ENCODE results near the gene THBS1. TPM values are rescaled to one million over a fixed set of nuclear protein-coding genes. Genes with fewer than 3 reads are reported as not detected.

THBS1 gene
- total RNA-seq, 6 experiments from 2014 or later, result 7,606 to 9,130 (median 7,816) TPM

- H3K27ac Mint-ChIP-seq, result no peak overlapping the region
Measured at GRCh38 chr15:39645976-39646257, 65.0 kb downstream of the THBS1 start.

GRCh38 chr15:39646425-39646824 is 65.5 kb downstream of the THBS1 start:
- Mint-ChIP-seq H3K4me1 (ENCODE audit: low read depth) (peaks cover 38% of the 10 kb centered on the region), H3K4me3 (no peak overlapping the region), H3K27me3 (ENCODE audit: insufficient read depth) (no peaks in the 10 kb centered on the region), H3K9me3 (no peaks in the 10 kb centered on the region), H3K27ac (no peak overlapping the region), H3K36me3 (ENCODE audit: low read depth) (no peaks in the 10 kb centered on the region)
- no peak for TF ChIP-seq CTCF (IDR thresholded peaks at IDR 0.05)
- DNase-seq, result no peak

More at GRCh38 chr15:39645976-39646257, 65.0 kb downstream of the THBS1 start:
- Mint-ChIP-seq H3K4me3 (no peak overlapping the region), H3K36me3 (ENCODE audit: low read depth) (no peaks in the 10 kb centered on the region), H3K27me3 (ENCODE audit: insufficient read depth) (no peaks in the 10 kb centered on the region), H3K9me3 (no peaks in the 10 kb centered on the region), H3K4me1 (ENCODE audit: low read depth) (peaks cover 43% of the 10 kb centered on the region)
- no peak for DNase-seq
- TF ChIP-seq CTCF (IDR thresholded peaks at IDR 0.05), result no peak

Other genes starting within 250 kb of the THBS1 start
- gene FSIP1, start 201.8 kb downstream of the THBS1 start, total RNA-seq (2021; fragmentation: NEBNext Ultra II Directional; extraction: Animal tissue kit (Norgen Biotek cat#: 25700)), result 1 to 10 TPM; 1.2 to 2.0 (median 1.3) TPM

Data from HFFc6 (cell line).